ENCODE measurements around the gene ZP2.

ZP2 gene

DNA sequence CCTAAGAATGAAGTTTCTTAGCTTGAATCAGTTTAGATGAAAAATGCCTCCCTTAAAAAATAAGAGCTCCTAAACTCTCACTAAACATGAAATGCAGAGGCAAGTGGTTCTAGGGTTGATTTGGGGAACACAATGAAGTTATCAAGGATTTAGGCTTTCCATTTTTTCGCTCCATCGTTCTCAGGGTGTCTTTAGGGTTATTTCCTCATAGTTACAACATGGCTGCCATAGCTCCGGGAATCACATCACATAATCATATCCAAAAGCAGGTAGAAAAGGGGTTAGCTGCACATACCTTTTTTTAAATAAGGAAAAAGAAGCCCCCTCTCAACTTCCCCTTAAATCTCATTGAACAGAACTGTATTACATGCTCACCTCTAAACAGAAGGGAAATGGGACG is 21.4 kb downstream of the ZP2 start:
- no peak for DNase-seq (ENCODE audit: low read depth)
- no peak overlapping the region for H3K4me3 ChIP-seq (replicated peaks; ENCODE audit: low read depth, low read length)
- TF ChIP-seq, protein P1, sequence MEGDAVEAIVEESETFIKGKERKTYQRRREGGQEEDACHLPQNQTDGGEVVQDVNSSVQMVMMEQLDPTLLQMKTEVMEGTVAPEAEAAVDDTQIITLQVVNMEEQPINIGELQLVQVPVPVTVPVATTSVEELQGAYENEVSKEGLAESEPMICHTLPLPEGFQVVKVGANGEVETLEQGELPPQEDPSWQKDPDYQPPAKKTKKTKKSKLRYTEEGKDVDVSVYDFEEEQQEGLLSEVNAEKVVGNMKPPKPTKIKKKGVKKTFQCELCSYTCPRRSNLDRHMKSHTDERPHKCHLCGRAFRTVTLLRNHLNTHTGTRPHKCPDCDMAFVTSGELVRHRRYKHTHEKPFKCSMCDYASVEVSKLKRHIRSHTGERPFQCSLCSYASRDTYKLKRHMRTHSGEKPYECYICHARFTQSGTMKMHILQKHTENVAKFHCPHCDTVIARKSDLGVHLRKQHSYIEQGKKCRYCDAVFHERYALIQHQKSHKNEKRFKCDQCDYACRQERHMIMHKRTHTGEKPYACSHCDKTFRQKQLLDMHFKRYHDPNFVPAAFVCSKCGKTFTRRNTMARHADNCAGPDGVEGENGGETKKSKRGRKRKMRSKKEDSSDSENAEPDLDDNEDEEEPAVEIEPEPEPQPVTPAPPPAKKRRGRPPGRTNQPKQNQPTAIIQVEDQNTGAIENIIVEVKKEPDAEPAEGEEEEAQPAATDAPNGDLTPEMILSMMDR (IDR thresholded peaks at IDR 0.05; ENCODE audit: low read length, missing control alignments): no peak

DNA sequence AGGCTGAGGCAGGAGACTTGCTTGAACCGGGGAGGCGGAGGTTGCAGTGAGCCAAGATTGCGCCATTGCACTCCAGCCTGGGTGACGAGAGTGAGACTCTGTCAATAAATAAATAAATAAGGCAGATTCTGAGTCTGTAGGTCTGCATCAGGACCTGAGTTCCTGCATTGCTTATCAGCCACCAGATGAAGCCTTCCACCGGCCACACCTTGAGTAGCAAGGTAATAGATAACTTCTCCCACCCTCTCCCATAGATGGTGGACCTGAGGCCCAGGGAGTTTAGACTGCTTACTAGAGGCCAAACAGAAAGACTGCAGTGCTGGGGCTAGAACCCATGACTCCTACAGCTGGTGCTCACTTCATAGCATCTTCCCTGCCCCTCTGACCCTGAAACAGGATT is 22.1 kb downstream of the ZP2 start:
- no peak overlapping the region for H3K4me3 ChIP-seq (replicated peaks; ENCODE audit: low read depth, low read length)
- no peak for DNase-seq (ENCODE audit: low read depth)
- TF ChIP-seq, protein P1 (IDR thresholded peaks at IDR 0.05; ENCODE audit: low read length, missing control alignments): no peak

DNA sequence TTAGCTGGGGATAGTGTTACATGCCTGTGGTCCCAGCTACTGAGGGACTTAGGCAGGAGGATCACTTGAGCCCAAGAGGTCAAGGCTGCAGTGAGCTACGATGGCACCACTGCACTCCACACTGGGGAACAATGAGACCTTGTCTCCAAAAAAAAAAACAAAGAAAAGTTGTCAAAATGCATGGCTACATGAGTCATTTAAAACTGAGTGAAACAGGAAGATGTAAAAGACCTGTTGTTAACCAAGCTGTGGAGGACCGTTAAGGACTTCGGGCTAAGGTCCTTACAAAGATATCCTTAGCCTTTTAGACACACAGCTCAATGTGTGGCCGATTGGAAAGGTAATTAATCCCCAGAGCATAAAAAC is 25.1 kb downstream of the ZP2 start:
- no peak overlapping the region for H3K4me3 ChIP-seq (replicated peaks; ENCODE audit: low read depth, low read length)
- TF ChIP-seq, protein P1 (IDR thresholded peaks at IDR 0.05; ENCODE audit: low read length, missing control alignments): no peak
- no peak for DNase-seq (ENCODE audit: low read depth)

DNA sequence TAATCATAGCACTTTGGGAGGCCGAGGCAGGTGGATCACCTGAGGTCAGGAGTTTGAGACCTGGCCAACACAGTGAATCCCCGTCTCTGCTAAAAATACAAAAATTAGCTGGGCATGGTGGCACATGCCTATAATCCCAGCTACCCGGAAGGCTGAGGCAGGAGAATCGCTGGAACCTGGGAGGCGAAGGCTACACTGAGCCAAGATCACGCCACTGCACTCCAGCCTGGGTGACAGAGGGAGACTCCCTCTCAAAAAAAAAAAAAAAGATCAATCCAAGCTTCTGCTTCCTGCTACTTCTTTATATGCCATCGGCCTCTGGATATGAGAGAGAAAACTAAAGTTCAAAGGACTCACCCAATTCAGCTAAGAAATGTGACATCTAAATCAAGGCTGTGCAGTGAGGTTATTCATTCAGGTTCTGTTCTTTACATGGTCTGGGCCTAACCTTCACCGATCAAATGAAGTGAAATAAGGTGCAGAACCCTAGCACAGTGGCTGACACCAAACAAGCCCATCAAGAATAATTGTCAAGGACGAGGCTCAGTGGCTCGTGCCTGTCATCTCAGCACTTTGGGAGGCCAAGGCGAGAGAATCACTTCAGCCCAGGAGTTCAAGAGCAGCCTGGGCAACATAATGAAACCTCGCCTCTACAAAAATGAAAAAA is 25.6 kb downstream of the ZP2 start:
- no peak for DNase-seq (ENCODE audit: low read depth)
- H3K4me3 ChIP-seq (replicated peaks; ENCODE audit: low read depth, low read length): no peak overlapping the region
- TF ChIP-seq, protein P1 (IDR thresholded peaks at IDR 0.05; ENCODE audit: low read length, missing control alignments): no peak

DNA sequence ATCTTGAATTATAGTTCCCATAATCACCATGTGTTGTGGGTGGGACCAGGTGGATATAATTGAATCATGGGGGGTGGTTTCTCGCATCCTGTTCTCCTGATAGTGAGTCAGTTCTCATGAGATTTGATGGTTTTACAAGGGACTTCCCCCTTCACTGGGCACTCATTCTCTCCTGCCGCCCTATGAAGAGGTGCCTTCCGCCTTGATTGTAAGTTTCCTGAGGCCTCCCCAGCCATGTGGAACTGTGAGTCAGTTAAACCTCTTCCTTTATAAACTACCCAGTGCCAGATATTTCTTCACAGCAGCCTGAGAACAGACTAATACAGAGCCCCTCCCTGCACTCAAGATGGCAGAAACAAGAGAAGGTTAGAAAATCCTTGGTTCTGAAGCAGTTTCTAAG is 26.5 kb downstream of the ZP2 start:
- TF ChIP-seq, protein P1 (IDR thresholded peaks at IDR 0.05; ENCODE audit: low read length, missing control alignments): no peak
- no peak for DNase-seq (ENCODE audit: low read depth)
- H3K4me3 ChIP-seq (replicated peaks; ENCODE audit: low read depth, low read length): no peak overlapping the region

DNA sequence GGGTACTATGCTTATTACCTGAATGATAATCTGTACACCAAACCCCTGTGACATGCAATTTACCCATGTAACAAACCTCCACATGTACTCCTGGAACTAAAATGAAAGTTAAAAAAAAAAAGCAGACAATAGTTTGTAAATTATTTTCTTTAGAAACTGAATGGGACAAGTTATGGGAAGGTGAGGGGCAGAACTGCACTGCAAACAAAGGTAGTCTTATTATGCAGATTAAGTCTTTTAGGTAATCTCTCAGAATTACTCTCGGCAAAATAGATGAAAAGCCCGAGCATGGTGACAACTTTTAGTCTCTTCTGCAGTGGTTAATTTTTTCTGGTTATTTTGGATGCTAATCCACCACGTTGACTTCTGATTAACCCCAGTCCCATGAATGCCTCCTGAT is 27.4 kb downstream of the ZP2 start:
- DNase-seq (ENCODE audit: low read depth): no peak
- TF ChIP-seq, protein P1 (IDR thresholded peaks at IDR 0.05; ENCODE audit: low read length, missing control alignments): no peak

DNA sequence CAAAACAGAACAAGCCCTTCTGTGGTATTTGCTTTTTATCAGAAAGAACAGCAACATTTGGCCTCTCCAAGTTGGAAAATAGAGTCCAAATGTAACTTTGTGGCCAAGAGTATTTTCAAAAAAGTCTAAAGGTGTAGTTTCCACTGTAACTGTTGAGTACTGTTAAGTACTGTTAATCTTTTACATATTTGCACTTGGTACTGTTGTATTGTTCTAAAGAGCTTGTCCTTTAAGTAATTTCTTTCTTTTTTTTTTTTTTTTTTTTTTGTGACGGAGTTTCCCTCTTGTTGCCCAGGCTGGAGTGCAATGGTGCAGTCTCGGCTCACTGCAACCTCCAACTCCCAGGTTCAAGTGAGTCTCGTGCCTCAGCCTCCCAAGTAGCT is 31.4 kb downstream of the ZP2 start:
- TF ChIP-seq, protein P1 (IDR thresholded peaks at IDR 0.05; ENCODE audit: low read length, missing control alignments): no peak
- H3K4me3 ChIP-seq (replicated peaks; ENCODE audit: low read depth, low read length): no peak overlapping the region
- no peak for DNase-seq (ENCODE audit: low read depth)

More for the DNA sequence above, 27.4 kb downstream of the ZP2 start:
- no peak overlapping the region for H3K4me3 ChIP-seq (replicated peaks; ENCODE audit: low read depth, low read length)

Measured in fibroblast of pulmonary artery (primary cell).